C4-2B (cell line): ENCODE measurements around the gene OSBPL2.

ENCODE experiments used
- CTCF ChIP-seq: fragments of 450-650 bp; conservative IDR thresholded peaks from 2 replicates; pipeline ENCODE4 v1.5.1; 2017; ENCODE audit warnings: mild to moderate bottlenecking
- ZFX ChIP-seq: fragments of 450-650 bp; IDR thresholded peaks from 2 replicates; pipeline ENCODE4 v1.6.1; 2017

DNA sequence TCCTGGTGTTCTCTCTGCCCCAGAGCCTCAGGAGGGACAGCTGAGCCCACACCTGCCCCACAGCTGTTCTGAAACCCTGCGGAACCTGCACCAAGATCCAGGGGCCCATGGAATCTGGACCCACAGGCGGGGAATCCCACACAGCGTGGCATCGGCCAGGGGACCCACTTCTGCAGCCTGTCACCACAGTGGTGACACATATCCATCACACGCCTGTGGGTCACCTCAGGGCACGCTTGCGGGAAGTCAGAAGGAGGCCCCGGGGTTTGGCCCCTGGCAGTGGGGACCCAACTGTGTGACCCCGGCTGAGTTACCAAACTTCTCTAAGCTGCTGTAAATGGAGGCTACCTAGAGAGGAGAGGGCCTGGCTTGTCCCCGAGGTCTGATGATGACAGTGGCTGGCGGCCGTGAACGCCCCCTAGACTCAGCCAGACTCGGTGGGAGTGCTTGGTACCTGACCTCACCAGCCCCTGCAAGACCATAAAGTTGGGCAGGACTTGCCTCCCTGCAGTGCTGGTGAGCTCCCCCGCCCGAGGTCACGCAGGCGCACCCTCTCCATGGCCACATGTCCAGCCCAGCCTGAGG lies 16.0 kb upstream of the OSBPL2 start:
- TF ChIP-seq CTCF: no peak
- no peak for TF ChIP-seq ZFX
